Colonic mucosa (tissue), 4 donors: ENCODE results near the gene MROH2A. TPM values are rescaled to one million over a fixed set of nuclear protein-coding genes. Genes with fewer than 3 reads are reported as not detected.

Source experiments
- DNase-seq: peaks from one replicate; pipeline ENCODE4 v3.0.0-alpha.2; 2020
- H3K27ac ChIP-seq: fragments of 200-600 bp; one replicate; pipeline ENCODE4 v1.8.0; 2021
- H3K27me3 ChIP-seq: fragments of 200-600 bp; one replicate; pipeline ENCODE4 v1.8.0; 2021
- H3K36me3 ChIP-seq: fragments of 200-600 bp; one replicate; pipeline ENCODE4 v1.8.0; 2021
- H3K4me1 ChIP-seq: fragments of 200-600 bp; one replicate; pipeline ENCODE4 v1.8.0; 2021; ENCODE audit warnings: mild to moderate bottlenecking
- H3K4me3 ChIP-seq: fragments of 200-600 bp; one replicate; pipeline ENCODE4 v1.8.0; 2021
- H3K9ac ChIP-seq, 2 donors: one replicate each; pipeline ENCODE4 v1.7.0; 2013; ENCODE audit warnings: control low read depth in 2 of 2, low read depth in 2 of 2, low read length in 2 of 2
- H3K9me3 ChIP-seq: fragments of 200-600 bp; one replicate; pipeline ENCODE4 v1.8.0; 2021
- intact Hi-C: fragments of 100-400 bp; cut with DNase I; formaldehyde crosslinking; loops from one replicate; pipeline ENCODE4 v1.14.1; 2022
- total RNA-seq, 2 donors: library from RNA; stranded (reverse); fragmentation: NEBNext Ultra II Directional in 1 of 2; extraction: Animal tissue kit (Norgen Biotek cat#: 25700) in 1 of 2; gene quantifications; one replicate each; pipeline ENCODE4 v1.2.1, GENCODE V29; 2021
- TF ChIP-seq, protein P1 (sequence below): fragments of 200-600 bp; IDR thresholded peaks from one replicate; pipeline ENCODE4 v1.8.0; 2022; ENCODE audit warnings: antibody characterized with exemption, mild to moderate bottlenecking
- donor health status: healthy.
- donor health status: DM: no; HTN: no; CAD: no.
- donor health status: DM: no; HTN: no; CAD: no.

MROH2A gene
- total RNA-seq, 2 donors from 2014 or later: not detected

DNA sequence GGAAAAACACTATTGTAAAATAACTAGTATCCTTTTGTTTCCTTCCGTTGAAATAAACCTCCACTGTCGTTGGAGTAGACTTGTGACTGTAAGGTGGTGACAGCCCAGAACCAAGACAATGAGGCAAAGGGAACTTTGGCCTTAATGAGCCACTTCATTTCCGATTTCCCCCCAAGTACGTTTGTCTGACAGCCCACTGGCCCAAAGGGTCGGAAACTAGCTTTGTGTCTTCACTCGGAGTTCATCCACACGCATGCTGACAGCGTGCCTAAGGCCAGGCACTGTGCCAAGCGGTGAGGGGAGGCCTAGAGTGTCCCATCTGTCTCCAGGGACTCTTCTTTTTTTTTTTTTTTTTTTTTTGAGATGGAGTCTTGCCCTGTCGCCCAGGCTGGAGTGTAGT, 55.2 kb downstream of the MROH2A start:
- Histone ChIP-seq H3K27ac (no peak overlapping the region), H3K36me3 (no peaks in the 10 kb centered on the region)

DNA sequence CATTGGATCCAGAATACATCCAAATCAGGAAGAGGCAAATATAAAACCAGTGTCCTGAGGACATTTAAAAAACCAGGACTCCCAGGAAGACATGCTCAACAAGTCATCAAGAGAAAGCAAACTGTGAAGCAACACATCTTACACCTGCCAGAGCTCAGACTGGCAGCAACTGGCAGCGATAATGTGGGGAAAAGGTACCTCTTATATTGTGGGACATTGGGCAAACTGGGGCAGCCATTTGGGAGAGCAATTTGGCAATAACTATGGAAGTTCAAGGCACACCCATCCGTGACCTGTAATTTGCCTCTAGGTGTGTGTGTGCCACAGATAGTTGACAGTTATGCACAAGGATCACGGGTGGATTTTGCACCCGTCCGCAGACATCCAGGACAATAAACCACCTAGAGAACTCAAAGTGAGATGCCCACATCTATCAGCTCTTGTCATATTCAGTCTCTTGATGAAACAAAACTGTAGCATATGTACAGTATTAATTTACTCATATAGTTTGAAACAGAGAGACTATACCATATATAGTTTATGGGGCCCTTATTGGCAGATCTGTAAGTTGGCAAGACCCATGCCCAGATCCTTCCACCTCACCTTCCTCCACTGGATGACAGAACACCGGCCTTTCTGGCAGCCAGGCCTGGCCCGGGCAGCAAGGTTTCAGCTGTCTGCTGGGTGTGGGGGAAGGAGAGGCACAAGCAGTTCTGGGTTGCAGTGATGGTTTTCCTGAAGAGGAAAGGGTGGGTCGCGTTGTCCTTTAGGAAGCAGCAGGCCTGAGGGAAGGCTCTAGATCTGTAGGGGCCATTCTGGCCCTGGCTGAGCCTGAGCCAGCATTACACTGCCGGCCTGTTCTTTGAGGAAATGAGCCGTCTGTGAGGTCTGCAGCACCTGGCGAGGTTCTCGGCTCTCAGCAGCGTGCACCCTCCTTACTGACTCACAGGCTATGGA, 57.4 kb downstream of the MROH2A start:
- DNase-seq: no peak
- H3K27me3 ChIP-seq: no peaks in the 10 kb centered on the region
- no peak overlapping the region for H3K4me3 ChIP-seq
- intact Hi-C loops: no loop called here
- H3K27ac ChIP-seq: no peak overlapping the region
- no peaks in the 10 kb centered on the region for H3K4me1 ChIP-seq
- no peaks in the 10 kb centered on the region for H3K36me3 ChIP-seq
- no peak overlapping the region for H3K9ac ChIP-seq
- TF ChIP-seq, protein P1, sequence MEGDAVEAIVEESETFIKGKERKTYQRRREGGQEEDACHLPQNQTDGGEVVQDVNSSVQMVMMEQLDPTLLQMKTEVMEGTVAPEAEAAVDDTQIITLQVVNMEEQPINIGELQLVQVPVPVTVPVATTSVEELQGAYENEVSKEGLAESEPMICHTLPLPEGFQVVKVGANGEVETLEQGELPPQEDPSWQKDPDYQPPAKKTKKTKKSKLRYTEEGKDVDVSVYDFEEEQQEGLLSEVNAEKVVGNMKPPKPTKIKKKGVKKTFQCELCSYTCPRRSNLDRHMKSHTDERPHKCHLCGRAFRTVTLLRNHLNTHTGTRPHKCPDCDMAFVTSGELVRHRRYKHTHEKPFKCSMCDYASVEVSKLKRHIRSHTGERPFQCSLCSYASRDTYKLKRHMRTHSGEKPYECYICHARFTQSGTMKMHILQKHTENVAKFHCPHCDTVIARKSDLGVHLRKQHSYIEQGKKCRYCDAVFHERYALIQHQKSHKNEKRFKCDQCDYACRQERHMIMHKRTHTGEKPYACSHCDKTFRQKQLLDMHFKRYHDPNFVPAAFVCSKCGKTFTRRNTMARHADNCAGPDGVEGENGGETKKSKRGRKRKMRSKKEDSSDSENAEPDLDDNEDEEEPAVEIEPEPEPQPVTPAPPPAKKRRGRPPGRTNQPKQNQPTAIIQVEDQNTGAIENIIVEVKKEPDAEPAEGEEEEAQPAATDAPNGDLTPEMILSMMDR: no peak
- no peaks in the 10 kb centered on the region for H3K9me3 ChIP-seq

More for the DNA sequence above, 55.2 kb downstream of the MROH2A start:
- H3K4me3 ChIP-seq: no peak overlapping the region
- no peaks in the 10 kb centered on the region for H3K9me3 ChIP-seq
- no peak for DNase-seq
- no peaks in the 10 kb centered on the region for H3K27me3 ChIP-seq
- TF ChIP-seq, protein P1: no peak
- intact Hi-C loops: no loop called here
- H3K9ac ChIP-seq: no peak overlapping the region
- no peaks in the 10 kb centered on the region for H3K4me1 ChIP-seq

DNA sequence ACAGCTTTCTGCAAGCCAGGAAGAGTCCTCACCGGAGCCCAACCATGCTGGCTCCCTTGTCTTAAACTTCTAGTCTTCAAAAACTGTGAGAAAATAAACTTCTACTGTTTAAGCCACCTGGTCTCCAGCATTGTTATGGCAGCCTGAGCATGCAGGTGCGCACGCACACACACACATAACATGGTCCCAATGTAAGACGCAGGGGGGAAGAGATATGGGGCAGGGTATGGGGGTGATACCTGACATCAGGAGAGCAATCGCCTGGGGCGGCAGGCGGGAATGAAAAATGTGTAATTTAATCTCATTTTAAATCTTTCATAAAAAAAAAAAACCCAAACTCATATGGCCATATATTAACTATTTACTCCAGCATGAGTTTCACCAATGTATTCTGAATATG, 58.2 kb downstream of the MROH2A start:
- no peaks in the 10 kb centered on the region for H3K36me3 ChIP-seq

DNA sequence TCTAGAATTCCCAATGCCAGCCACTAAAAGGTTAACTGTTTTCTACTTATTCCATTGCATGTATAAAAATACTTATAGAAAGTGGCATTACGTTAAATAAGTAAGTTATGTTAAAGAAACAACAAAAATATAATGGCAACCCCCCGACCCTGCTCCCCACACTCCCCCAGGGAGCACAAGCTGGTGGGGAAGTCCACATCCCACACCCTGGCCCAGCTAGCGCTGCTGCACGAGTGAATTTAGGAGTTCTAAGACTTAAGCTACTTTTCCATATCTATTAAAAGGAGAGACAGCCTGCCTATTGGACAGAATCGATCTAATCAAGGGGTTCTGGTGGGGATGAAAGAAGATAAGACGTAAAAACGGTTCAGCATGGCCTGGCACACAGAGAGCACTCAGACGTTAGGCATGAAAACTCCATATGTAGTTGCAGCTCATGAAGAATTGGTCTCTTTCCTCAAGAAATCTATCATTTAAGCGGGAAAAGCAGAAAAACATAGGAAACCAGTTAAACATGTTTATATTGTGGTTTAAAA, 59.6 kb downstream of the MROH2A start:
- TF ChIP-seq, protein P1: no peak
- Histone ChIP-seq H3K27ac (no peak overlapping the region), H3K4me1 (no peaks in the 10 kb centered on the region), H3K36me3 (no peaks in the 10 kb centered on the region), H3K9ac (no peak overlapping the region), H3K9me3 (no peaks in the 10 kb centered on the region), H3K4me3 (no peak overlapping the region), H3K27me3 (no peaks in the 10 kb centered on the region)
- DNase-seq: no peak
- intact Hi-C loops: no loop called here

More for the DNA sequence above, 58.2 kb downstream of the MROH2A start:
- Histone ChIP-seq H3K27me3 (no peaks in the 10 kb centered on the region), H3K9ac (no peak overlapping the region), H3K4me3 (no peak overlapping the region), H3K9me3 (no peaks in the 10 kb centered on the region), H3K4me1 (no peaks in the 10 kb centered on the region), H3K27ac (no peak overlapping the region)
- DNase-seq: no peak
- TF ChIP-seq, protein P1: no peak
- intact Hi-C loops: no loop called here

DNA sequence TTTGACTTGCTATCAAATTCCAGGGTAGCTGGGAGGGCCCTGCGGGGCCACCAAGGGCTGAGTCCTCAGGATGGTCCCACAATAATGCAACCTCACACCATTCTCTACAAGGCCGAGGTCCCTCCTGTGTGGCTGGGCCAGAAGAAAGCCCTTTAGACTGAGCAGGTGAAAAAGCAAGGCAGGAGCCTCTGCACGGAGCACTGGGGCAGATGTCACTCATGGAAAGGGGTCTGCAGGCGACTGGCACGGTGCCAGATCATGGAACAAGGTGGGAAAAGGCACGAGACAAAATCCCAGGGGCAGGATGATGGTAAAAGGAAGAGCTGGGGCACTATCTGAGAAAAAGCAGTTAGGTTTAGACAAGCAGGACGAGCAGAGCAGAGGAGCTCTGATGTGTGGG, 60.1 kb downstream of the MROH2A start:
- no peaks in the 10 kb centered on the region for H3K36me3 ChIP-seq
- no peak overlapping the region for H3K27ac ChIP-seq
- H3K4me3 ChIP-seq: no peak overlapping the region
- TF ChIP-seq, protein P1: no peak
- H3K27me3 ChIP-seq: no peaks in the 10 kb centered on the region
- no peak overlapping the region for H3K9ac ChIP-seq
- DNase-seq: no peak
- no peaks in the 10 kb centered on the region for H3K4me1 ChIP-seq
- H3K9me3 ChIP-seq: no peaks in the 10 kb centered on the region
- intact Hi-C loops: no loop called here
